A673 (cell line): ENCODE measurements around the gene RAD21L1. TPM values are rescaled to one million over a fixed set of nuclear protein-coding genes. Genes with fewer than 3 reads are reported as not detected.

Experiments
- BruUV-seq: library from RNA; stranded (reverse); fragments of 400-500 nt; replicated peaks from 2 replicates; lab custom pipeline; 2021; lab: Mats Ljungman, UMichigan
- CTCF ChIA-PET: fragments of 300-600 bp; sonication (Branson Sonifier 250); formaldehyde crosslinking; loops from one replicate; lab custom pipeline; 2022; ENCODE audit warnings: antibody characterized with exemption; lab: Charles Lee
- POLR2A ChIA-PET: fragments of 300-600 bp; sonication (Branson Sonifier 250); formaldehyde crosslinking; loops from one replicate; lab custom pipeline; 2022; ENCODE audit warnings: antibody characterized with exemption; ENCODE audit not compliant: low non-redundant PET; lab: Charles Lee
- DNase-seq: peaks from one replicate; pipeline ENCODE4 v3.0.0-alpha.2; 2015; ENCODE audit warnings: low spot score
- H3K27ac ChIP-seq: fragments of 200-600 bp; sonication (generic); 2 replicates; pipeline ENCODE4 v1.5.1; 2016; ENCODE audit warnings: mixed run types, low read depth, mild to moderate bottlenecking, mixed read lengths, antibody characterized with exemption, low read length; ENCODE audit not compliant: poor library complexity, severe bottlenecking
- H3K27me3 ChIP-seq: fragments of 200-600 bp; sonication (generic); replicated peaks from 2 replicates; pipeline ENCODE4 v1.6.1; 2017; ENCODE audit warnings: mixed run types, low read depth, mild to moderate bottlenecking, mixed read lengths, antibody characterized with exemption, low read length; ENCODE audit not compliant: insufficient read depth, poor library complexity
- H3K36me3 ChIP-seq: fragments of 200-600 bp; sonication (generic); 2 replicates; pipeline ENCODE4 v1.6.1; 2016; ENCODE audit warnings: mixed run types, mild to moderate bottlenecking, mixed read lengths, antibody characterized with exemption, low read length; ENCODE audit not compliant: insufficient read depth, poor library complexity, severe bottlenecking
- H3K4me1 ChIP-seq: fragments of 200-600 bp; sonication (generic); 2 replicates; pipeline ENCODE4 v1.6.1; 2017; ENCODE audit warnings: mixed run types, mild to moderate bottlenecking, mixed read lengths, antibody characterized with exemption, low read length; ENCODE audit not compliant: insufficient read depth, poor library complexity, severe bottlenecking
- H3K4me3 ChIP-seq: fragments of 200-600 bp; sonication (generic); 2 replicates; pipeline ENCODE4 v1.5.1; 2016; ENCODE audit warnings: low read depth, mixed run types, mild to moderate bottlenecking, mixed read lengths, low read length; ENCODE audit not compliant: poor library complexity, severe bottlenecking
- H3K9me3 ChIP-seq: fragments of 200-600 bp; sonication (generic); 2 replicates; pipeline ENCODE4 v1.6.1; 2016; ENCODE audit warnings: mixed run types, low read depth, mild to moderate bottlenecking, mixed read lengths, antibody characterized with exemption, low read length; ENCODE audit not compliant: poor library complexity, severe bottlenecking
- EZH2 ChIP-seq: fragments of 200-600 bp; sonication (generic); IDR thresholded peaks from 2 replicates; pipeline ENCODE4 v1.6.1; 2017; ENCODE audit warnings: borderline replicate concordance, low read depth, mild to moderate bottlenecking, mixed read lengths, antibody characterized with exemption, low read length; ENCODE audit not compliant: poor library complexity, severe bottlenecking
- intact Hi-C: fragments of 100-400 bp; cut with micrococcal nuclease; formaldehyde crosslinking; loops from one replicate; pipeline ENCODE4 v1.10.0; 2022; ENCODE audit not compliant: unreplicated experiment
- total RNA-seq: library from RNA; stranded (reverse); gene quantifications from 2 replicates; pipeline ENCODE4 v1.2.3, GENCODE V29; 2021
- TF ChIP-seq, protein P1 (sequence below): fragments of 300-800, 200-600 bp; sonication (generic); conservative IDR thresholded peaks from 2 replicates; pipeline ENCODE4 v1.5.1; 2017; ENCODE audit warnings: low read depth, mild to moderate bottlenecking, antibody characterized with exemption, low read length, moderate library complexity, mixed read lengths

RAD21L1 gene
- total RNA-seq, 1 experiment from 2014 or later: not detected

DNA sequence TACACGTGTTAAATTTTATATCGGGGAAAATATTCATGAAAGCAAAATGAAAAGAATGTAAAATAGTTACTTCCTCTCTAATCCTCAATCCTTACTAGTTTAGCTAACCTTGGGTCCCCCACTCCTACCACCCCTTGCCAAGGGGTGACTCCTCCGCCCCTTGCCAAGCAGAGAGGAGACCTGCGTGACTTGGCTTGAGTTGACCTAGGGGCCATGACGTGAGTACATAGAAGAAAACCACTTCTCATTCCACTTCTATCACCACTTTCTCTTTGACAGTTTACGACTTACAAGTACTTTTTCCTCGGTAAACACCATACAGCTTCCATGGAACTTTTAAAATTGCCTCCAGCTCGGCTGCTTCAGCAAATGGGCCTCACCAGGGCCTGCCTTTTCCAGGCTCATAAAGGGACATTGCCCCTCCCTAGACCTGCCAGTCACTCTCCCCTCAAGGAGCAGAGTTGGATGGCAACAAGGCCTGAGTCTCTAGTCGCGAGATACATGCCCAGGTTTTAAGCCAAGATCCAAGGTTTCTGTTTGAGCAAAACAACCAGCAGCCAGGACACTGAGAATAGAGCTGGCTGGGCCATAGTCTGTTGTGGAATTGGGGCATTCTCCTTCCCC, 73.2 kb downstream of the RAD21L1 start:
- Histone ChIP-seq H3K27me3 (no peaks in the 10 kb centered on the region), H3K36me3 (no peaks in the 10 kb centered on the region), H3K27ac (no peak overlapping the region), H3K9me3 (no peaks in the 10 kb centered on the region), H3K4me1 (no peaks in the 10 kb centered on the region), H3K4me3 (no peak overlapping the region)
- ChIA-PET CTCF (interaction anchor here (0.7 kb wide), 1 partner anchor 11 kb away, joined by 12 read pairs; no protein-coding TSS in a partner anchor), POLR2A (no interaction called here)
- TF ChIP-seq, protein P1, sequence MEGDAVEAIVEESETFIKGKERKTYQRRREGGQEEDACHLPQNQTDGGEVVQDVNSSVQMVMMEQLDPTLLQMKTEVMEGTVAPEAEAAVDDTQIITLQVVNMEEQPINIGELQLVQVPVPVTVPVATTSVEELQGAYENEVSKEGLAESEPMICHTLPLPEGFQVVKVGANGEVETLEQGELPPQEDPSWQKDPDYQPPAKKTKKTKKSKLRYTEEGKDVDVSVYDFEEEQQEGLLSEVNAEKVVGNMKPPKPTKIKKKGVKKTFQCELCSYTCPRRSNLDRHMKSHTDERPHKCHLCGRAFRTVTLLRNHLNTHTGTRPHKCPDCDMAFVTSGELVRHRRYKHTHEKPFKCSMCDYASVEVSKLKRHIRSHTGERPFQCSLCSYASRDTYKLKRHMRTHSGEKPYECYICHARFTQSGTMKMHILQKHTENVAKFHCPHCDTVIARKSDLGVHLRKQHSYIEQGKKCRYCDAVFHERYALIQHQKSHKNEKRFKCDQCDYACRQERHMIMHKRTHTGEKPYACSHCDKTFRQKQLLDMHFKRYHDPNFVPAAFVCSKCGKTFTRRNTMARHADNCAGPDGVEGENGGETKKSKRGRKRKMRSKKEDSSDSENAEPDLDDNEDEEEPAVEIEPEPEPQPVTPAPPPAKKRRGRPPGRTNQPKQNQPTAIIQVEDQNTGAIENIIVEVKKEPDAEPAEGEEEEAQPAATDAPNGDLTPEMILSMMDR: no peak
- TF ChIP-seq EZH2: no peak
- BruUV-seq: no TSS peak
- DNase-seq: no peak
- intact Hi-C loops: no loop called here

DNA sequence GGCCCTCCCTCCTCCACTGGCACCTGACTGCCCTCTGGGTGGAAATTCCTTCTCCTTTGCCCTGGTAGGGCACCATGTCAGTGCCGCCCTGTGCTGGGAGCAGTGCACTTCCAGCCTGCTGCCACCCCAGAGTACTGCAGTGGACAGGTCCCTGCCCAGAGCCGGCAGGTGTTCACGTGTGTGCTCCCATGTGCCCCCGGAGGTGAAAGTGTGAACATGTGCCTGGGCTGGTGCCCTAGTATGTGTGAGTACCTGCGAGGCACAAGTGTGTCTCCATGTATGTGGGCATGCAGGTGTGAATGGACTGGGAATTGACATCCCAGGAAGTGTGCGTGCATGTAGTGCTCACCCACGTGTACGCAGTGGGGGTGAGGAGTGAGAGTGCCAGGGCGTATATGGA, 73.7 kb downstream of the RAD21L1 start:
- CTCF ChIA-PET: no interaction called here

DNA sequence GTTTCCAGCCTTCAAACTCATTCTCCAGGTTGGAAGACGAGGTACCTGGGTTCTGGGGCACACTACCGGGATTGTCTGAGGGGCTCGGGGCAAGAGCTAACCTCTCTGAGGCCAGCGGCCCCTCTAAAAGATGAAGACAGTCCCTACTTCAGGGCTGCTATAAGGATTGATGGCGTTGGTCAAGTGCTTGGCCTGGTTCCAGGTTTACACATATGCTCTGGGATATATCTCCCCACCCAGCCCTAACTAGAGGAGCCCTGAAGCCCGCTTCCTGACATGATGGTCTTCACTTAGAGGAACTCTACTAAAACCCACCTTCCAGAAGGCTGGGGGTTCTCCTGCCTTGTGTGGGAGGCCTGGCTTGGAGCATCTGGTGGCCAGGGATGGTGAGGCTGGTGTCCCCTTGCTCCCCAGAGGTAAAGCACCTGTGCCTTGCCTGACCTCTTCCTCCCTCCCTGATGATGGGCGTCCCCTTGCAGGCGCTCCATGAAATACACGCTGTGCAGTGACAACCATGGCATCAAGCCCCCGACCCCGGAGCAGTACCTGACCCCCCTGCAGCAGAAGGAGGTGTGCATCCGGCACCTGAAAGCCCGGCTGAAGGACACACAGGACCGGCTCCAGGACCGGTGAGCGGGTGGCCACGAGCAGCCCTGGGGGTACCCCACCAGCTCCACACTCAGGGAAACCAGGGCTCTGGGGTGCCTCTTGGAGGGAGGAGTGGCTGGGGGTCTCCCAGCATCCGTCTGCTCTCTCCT, 74.4 kb downstream of the RAD21L1 start:
- Histone ChIP-seq H3K27ac (no peak overlapping the region), H3K27me3 (no peaks in the 10 kb centered on the region), H3K36me3 (no peaks in the 10 kb centered on the region), H3K4me3 (no peak overlapping the region), H3K9me3 (no peaks in the 10 kb centered on the region), H3K4me1 (no peaks in the 10 kb centered on the region)
- TF ChIP-seq, protein P1: no peak
- TF ChIP-seq EZH2: no peak
- ChIA-PET POLR2A (no interaction called here), CTCF (no interaction called here)
- DNase-seq: no peak
- BruUV-seq: no TSS peak
- intact Hi-C loops: no loop called here

More for the DNA sequence above, 73.7 kb downstream of the RAD21L1 start:
- POLR2A ChIA-PET: no interaction called here
- no peak overlapping the region for H3K27ac ChIP-seq
- intact Hi-C loops: no loop called here
- BruUV-seq: no TSS peak
- DNase-seq: no peak
- H3K9me3 ChIP-seq: no peaks in the 10 kb centered on the region
- H3K4me3 ChIP-seq: no peak overlapping the region
- no peaks in the 10 kb centered on the region for H3K36me3 ChIP-seq
- no peaks in the 10 kb centered on the region for H3K4me1 ChIP-seq
- no peaks in the 10 kb centered on the region for H3K27me3 ChIP-seq
- TF ChIP-seq, protein P1: no peak; the same call in 1 of the 2 replicates
- TF ChIP-seq EZH2: no peak
